ENCODE measurements around the gene SLC6A8.

GRCh38 chrX:153640736-153641575, 46.8 kb upstream of the SLC6A8 start:
- TF ChIP-seq, protein P1, sequence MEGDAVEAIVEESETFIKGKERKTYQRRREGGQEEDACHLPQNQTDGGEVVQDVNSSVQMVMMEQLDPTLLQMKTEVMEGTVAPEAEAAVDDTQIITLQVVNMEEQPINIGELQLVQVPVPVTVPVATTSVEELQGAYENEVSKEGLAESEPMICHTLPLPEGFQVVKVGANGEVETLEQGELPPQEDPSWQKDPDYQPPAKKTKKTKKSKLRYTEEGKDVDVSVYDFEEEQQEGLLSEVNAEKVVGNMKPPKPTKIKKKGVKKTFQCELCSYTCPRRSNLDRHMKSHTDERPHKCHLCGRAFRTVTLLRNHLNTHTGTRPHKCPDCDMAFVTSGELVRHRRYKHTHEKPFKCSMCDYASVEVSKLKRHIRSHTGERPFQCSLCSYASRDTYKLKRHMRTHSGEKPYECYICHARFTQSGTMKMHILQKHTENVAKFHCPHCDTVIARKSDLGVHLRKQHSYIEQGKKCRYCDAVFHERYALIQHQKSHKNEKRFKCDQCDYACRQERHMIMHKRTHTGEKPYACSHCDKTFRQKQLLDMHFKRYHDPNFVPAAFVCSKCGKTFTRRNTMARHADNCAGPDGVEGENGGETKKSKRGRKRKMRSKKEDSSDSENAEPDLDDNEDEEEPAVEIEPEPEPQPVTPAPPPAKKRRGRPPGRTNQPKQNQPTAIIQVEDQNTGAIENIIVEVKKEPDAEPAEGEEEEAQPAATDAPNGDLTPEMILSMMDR (IDR thresholded peaks at IDR 0.05): no peak
- no peak for TF ChIP-seq EZH2 (IDR thresholded peaks at IDR 0.05)

Data from neural progenitor cell (in vitro differentiated cells).